Measurements from ENCODE around the gene EPX.

EPX gene

GRCh38 chr17:58231641-58232040 is 39.1 kb downstream of the EPX start:
- DNase-seq = no peak

DNA sequence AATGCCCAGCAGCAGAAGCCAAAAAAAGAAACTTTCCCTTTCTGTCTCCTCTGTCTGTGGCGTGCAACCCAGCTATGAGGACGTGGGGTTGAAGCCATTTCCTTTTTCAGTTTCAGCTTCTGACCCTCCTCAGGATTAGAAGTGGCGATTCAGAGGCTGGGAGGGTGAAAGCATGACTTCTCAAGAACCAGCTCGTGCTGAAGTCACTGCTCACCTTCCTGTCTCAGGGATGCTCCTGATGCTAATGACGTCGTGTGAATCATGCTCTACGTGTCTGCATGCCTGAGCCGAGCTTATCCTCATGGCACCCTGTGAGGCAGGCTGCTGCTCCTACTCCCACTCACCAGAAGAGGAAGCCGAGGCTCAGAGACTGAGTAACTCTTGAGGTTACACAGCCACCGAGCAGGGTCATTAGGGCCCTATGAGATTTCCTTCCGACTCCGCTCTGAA is 40.2 kb downstream of the EPX start:
- no peak for DNase-seq

DNA sequence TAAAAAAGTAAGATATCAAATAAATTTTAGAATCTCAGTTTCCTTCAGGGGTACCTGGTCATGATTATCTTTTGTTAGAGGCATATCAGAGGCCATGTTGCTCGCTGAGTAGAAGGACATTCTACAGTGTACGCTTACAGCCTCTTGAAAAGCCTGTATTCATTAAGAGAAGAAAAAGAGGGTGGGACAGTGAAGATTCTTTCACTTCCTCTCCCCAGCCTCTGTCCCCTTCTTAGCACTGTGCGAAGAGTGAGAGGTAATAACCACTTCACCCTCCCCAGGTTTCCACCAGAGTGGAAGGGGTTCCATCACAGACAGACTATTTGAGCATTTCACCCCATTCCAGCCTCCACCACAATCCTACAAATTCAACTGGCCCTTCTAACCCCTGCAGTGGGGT is 41.0 kb downstream of the EPX start:
- DNase-seq = no peak

DNA sequence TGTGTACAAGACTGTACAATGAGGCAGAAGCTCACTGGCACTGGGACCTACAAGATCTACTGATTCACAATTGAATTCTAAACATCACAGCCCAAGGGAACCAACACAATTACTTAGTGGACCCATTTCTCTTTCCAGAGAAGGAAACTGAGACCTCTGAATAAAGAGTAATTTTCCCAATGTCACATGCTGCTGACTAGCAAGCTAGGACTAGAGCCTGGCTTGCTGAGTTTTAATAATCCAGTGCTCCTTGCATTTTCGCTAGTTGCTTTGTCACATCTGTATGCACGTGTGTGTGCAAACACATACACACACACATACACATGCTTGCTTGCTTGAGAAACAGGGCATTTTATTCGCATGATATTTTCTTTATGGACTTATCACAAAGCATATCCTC is 42.0 kb downstream of the EPX start:
- no peak for DNase-seq

DNA sequence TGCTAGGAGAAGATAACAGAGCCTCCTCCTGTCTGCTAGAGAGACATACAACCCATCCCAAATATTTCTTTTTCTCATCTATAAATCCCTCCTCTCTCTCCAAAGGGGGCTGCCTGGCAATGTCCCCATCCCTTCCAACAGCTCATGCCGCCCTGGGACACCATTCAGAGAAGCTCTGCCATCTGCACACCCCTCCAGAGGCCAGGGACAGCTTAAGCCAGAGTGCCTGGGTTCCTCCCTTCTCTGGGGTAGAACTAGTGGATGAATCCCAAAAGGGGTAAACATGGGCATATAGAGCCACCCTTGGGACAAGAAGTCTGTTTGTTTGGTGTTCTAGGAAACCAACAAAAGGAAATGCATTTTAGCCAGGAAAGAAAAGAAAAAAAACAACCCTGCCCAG is 43.3 kb downstream of the EPX start:
- no peak for DNase-seq

DNA sequence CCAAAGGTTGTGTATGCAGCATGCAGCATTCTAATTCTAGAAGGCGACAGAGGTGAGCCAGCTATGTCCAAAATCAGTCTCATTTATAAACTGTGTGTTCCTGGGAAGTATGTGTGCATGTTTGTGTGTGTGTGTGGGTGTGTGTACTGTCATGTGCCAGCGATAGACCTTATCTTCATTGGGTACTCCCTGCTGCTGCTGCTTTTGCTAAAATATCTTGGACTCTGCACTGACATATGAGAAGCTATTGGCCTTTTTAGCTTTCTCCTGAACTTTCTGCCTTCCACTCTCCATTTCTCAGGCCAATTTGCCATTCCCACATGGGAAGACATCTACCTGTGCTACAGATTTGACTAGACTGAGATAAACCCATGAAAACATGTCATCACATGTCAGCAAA is 43.9 kb downstream of the EPX start:
- no peak for DNase-seq

DNA sequence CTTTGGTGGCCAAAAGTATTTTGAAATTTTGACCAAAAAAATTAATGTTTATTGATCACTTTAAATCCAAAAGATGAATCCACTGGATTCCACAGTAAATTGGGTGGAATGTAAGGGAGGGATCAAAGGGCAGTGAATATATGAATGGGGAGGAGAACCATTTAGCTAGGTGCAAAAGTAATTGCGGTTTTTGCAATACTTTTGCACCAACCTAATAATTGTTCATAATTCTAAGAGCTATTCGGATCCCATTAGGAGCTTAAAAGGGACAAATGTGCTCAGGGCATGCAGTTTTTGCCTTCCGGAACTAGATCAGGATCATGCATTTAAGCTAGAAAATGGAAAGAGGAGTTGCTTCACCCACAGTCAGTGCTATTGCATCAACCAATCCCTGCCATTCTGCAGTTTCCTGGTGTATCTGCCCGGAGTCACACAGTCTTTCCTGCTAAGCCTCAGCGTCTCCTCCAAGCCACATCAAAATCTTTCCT is 45.7 kb downstream of the EPX start, which contains the start of gene LPO:
Gene LPO, plus strand, starts transcription at position 438 of the 488 bp plus-strand sequence. CDS start 4,396 bp downstream, outside the sequence.
- DNase-seq = no peak

DNA sequence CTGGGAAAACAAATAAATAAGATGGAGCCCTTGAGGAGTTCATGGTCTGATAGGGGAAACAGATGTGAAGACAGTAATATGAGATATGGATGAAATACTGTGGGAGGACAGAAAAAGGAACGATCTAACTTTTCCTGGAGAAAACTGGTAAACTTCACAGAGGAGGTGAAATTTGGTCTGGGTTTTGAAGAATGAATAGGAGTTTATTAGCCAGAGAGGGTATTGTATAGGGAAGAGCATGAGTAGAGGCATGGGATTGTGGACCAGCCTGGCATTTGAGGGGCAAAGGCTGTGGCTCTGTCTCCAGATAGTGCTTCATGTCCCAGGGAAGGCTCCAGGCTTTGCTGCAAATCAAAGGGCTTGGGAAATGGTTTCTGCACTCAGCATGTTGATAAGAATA is 47.5 kb downstream of the EPX start:
- no peak for DNase-seq

DNA sequence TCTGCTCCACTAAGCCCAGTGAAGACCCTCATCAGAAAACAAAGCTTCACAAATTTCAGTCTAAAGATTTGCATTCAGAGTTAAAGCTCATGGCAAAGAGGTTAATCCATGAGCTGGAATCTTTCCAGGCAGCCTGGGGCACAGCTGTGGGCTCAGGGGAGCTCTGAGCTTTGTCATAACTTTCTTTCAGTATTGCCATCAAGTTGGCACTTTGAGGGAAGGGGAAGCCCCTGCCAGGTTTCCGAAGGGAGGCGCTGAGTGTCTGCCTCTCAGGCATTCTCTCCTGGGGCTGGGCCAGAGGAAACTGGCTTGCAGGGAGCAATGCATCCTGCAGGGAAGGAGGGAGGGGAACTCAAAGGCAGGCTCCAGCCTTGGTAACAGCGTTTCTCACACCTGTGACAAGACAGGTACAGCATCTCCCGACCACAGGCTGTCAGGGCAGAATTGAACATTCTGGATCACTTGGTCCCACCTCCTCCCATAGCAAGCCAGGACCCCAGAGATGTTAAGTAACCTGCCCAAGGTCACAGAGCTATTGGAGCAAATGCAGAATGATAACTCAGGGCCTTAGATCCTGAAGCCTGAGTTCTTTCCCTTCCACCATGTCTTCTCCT is 49.8 kb downstream of the EPX start:
- no peak for DNase-seq

GRCh38 chr17:58244963-58245362 is 52.4 kb downstream of the EPX start:
- DNase-seq = no peak

GRCh38 chr17:58245428-58246103 is 53.0 kb downstream of the EPX start:
- no peak for DNase-seq

DNA sequence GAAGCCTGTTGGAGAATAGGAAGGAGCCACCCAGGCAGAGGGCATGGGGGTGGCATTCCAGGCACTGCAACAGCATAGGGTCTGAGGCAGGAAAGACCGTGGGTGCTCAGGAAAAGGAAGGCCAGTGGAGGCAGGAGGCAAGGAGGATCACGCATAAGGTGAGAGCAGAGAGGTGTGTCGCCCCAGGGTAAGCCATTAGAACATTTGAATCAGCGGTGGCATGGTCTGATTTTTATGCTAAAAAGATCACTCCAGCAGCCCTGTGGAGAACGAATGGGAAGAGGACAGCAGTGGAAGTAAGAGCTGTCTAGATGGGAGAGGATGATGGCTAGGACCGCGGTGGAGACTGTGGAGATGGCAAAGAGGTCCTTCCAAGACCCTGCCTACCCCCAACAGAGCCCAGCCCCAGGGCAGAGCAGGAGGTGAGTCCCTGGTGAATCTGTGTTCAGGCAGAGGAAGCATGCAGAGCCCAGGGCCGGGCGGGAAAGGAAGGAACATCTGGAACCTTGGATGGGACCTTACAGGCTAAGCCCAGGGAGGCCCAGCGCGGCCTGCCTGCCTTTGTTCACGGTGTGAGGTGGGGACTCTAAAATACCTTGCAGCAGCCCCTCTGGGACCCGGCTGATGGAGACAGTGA is 53.7 kb downstream of the EPX start:
- no peak for DNase-seq

DNA sequence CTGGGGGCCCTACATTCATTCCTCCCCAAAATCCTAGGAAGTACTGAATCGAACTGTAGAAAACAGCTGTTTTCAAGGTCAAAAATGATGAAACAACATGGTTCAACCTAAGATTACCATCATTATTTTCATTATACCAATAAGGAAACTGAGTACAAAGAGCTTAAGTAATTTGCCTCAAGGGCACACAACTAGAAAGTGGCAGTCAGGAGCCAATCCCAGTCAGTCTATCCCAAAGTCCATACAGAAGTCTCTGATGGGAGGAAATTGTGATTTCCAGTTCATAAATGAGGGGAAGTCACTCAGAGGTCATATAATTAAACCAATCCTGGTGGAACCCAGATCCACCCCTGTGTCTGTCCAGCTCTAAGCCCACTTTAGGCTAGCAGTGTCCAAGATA is 54.3 kb downstream of the EPX start:
- DNase-seq = no peak

DNA sequence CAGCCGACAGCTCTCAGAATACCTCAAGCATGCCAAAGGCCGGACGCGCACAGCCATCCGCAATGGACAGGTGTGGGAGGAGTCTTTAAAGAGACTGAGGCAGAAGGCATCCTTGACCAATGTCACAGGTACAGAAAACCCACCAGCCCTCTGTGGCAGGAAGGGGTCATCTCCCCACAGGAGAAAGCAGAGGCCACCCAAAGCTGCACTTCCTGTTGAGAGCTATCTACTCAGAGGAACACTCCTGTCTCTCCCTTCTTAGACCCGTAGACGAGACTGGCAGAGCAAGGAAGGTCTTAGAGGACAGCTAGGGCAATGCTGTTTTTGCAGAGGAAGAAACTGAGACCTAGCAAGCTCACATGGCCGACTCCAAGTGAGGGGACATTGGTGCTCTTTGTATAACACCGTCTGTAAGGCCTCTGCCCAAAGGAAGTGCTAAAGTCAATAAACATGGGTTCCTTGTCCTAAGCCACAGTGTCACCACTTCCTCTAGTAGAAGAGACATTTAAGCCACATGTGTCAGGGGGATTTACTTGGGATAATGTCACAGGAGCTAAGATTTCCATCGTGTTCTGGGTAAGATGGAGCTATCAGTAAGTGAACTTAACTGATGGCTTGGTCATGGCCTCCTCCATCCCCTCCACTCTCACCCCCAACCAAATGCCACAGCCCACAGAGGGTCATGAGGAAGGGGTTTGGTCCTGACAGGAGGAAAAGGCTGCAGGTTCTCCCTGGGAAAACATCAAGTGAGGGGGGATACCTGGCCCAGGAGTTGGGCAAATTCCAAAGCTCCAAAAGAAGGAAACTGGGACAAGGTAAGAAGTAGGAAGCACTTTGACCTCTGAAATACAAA is 55.2 kb downstream of the EPX start:
- no peak for DNase-seq

GRCh38 chr17:58248955-58249269 is 56.4 kb downstream of the EPX start:
- DNase-seq = no peak

GRCh38 chr17:58249270-58250133 is 57.0 kb downstream of the EPX start:
- DNase-seq = peak; percentile 7

- no peak for DNase-seq
Observed at GRCh38 chr17:58250344-58251011, 58.0 kb downstream of the EPX start.

GRCh38 chr17:58252141-58252540 is 59.6 kb downstream of the EPX start:
- DNase-seq = no peak

DNA sequence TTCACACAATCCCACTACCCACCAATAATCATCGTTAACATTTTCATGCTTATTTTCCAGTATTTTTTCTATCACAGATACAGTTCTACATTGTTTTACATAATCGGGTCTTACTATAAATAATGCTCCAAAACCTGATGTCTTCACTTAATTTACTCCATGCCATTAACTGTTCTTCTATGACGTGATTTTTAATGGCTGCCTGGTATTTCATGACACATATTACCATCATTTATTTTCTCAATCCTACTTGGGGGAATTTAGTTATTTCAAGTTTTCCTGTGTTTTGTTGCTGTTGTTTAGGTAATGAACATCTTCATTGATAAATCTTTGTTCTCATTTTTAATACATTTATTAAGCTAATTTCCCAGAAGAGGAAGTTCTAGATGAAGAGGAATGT is 60.6 kb downstream of the EPX start:
- DNase-seq = no peak
